CD4-positive, alpha-beta T cell treated with Interleukin-4 for 1 hour (primary cell): ENCODE data around the gene PYROXD2.

Experiments
- DNase-seq, 2 donors: peaks; one replicate each; pipeline ENCODE4 v3.0.0-alpha.2; 2020 to 2022

The PYROXD2 gene

DNA sequence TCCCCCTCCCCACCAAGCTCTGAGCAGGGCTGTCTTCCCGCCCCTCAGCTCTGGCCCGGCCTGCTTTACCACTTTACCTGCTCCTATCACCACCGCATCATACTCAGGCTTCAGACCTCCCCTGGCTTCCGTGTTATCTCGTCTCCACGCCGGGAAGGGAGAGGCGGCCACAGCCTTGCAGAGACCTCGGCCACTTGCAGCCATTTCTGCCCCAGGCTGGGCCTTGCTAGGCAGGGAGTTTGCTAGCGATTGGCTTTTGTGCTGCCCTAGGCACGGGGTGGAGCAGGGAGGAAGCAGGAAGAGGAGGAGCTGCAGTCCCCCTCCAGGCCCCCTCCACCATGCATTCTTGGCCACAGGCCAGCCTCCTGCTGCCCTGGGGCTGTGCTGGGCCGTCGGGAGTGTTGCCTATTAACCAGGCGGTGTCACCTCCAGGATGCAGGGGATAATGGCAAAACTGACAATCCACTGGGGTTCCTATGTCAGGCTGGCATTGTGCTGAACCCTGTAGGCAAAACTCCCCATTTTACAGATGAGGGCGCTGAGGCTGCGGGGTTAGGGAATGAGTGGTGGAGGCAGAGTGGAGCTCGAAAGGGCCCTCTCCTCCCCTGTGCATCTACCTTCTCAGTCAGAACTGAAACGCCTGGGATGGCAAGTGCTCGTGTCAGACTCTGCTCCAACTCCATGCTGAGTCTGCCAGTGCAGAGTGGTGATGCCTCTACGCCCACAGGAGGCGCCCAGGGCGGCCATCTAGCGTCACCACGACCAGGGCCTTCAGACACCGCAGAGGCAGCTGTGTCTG lies at the start of gene PYROXD2:
Gene PYROXD2, minus strand, starts transcription at position 251 of the 799 bp plus-strand sequence. Its CDS starts 47 bp downstream, at position 204.
- DNase-seq: peak; percentile 56 to 66

DNA sequence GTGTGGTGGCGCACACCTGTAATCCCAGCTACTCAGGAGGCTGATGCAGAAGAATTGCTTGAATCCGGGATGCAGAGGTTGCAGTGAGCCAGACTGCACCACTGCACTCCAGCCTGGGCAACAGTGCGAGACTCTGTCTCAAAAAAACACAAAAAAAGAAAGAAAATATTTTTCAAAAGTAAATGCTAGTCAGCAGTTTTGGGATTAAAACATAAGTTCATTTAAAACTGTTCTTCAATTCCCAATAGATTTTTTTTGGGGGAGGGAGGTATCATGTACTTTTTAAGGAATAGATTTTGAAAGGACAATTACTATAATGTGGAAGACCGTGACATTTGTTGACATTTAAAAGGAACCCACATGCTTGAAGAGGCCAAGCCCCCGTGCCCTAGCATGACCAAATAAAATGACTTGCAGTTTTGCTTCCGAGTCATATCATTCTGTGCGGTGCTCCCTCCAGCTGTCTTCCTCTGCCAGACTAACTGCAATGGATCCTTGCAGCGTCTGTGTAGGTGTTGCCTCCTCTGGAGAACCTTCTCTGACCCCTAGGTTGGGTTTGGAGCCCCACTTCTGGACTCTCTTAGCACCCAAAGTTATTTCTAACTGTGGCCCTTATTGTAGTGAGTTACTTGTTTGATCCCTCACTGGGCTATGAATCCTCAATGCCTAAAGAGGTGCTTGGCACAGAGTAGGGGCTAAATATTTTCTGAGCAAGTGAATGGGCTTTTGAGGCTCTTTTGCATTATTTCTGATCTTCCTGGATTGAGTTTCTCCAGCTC lies 49.2 kb upstream of the PYROXD2 start:
- no peak for DNase-seq

DNA sequence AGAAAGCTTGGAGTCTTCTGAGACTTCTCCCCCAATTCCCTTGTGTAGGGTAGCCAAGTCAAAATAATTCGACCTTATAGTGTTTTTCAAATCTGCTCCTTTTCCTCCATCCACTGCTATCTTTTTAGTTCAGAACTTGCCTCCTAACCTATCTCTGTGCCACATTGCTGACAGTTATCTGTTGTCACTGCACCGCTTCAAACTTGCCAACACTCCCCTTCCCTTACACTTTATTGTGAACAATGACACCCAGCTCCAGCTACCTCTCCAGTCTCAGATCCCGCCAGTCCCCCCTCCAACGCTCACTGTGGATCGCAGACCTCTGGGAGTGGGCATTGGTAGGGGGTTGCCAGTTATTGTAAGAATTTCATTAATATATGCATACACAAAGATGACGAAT lies 48.0 kb upstream of the PYROXD2 start:
- DNase-seq: no peak

DNA sequence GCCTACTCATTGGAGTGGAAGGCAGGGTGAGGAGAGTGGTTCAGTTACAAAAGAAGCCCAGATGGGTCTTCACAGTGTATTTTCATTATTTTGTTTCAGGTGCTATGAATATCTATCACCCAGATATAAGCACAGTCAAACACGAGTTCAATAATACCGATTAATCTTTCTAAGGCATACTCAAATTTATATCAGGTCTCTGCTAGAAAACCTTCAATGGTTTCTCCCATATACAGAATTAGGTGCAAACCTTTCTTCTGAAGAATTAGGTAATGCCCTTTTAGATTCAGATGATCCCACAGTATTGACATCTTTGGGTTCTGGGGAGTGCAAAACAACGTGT lies 46.5 kb upstream of the PYROXD2 start:
- no peak for DNase-seq

DNA sequence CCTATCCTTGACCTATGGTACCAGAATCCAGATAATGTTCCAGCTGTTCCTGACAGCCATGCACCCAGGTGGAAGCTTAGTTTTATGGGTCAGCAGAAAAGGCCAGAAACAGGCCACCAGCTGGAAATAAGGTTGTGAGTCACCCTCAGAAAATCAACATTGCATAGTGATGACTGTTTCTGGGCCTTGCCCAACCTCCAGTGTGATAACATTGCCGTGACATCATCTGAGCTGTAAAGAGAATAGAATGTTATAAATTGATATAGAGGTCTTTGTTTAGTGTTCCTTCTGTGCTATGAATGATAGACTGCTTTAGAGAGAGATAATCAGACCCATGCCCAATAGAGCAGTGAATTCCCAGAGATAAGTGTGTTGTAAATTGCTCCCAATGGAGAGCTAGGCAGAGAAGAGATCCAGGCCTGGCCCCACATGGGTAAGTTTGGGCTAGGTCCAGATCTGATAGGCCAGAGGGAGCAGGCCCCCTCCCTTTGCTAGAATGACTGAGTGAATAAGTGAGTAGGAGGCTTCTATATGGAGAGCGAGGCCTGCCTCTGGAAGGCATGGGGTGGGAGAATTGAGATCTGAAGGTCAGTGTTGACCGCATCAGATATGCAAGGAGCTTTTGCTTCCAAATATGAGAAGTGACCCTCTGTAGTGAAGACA lies 46.0 kb upstream of the PYROXD2 start:
- DNase-seq: no peak

DNA sequence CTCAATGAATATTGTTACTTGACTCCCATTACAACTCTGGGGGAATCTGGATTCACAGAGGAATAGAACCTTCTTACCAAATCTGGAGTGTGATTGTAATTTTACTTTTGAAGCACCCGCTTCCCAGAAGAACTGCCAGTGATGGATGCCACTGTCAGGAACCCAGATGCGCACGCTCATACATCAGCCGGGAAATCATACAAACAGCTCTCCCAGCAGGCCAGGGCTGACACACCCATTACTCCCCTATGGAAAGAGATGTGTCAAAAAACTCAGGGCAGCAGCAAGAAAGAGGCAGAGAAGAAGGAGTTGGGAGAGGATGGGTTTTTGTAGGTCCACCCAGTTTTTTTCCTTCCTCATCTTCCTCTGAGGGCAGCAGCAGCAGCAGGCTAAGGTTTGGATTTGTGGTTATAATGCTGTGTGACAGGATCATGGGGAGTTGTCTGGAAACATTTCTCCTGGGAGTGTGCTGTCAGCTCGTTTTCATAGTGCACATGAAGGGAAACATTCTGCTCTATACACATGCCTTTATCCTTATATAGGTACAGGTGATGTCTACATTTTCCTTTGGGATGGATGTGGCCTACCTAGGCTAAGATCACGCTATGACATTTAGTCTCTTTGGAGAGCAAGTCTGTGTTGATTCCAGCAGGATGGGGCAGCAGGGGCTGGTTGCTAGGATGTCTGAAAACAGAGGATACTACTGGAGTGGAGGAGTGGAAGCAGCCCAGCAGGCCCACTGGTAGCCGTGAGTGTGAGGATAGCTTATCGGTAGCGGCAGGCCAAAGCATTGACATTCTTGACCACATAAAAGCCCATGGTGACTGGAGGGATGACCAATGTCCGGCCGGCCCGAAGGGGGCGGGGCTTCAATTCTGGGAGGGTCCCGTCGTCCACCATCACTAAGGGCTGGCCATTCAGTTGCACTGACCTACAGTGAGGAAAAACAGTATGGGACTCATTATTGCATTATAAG lies 44.1 kb upstream of the PYROXD2 start:
- DNase-seq: no peak

DNA sequence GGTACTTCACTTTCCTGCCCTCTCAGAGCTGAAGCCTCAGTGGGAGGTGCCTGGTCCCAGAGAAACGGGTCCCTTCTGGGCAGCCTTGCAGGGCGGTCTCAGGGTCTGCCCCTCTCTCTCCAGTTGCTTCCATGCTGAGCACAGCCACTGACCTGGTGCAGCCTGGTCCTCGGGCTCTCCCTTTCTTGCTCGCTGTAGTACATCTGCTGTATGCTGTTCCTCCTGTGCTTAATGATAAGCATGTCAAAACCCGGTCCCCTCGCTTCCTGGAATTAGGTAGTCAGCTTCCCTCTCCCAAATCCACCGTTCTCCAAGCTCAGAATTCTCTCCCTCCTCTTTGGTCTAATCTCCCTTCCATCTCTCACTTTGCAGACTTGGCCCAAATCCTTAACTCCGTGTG lies 42.7 kb upstream of the PYROXD2 start:
- no peak for DNase-seq

DNA sequence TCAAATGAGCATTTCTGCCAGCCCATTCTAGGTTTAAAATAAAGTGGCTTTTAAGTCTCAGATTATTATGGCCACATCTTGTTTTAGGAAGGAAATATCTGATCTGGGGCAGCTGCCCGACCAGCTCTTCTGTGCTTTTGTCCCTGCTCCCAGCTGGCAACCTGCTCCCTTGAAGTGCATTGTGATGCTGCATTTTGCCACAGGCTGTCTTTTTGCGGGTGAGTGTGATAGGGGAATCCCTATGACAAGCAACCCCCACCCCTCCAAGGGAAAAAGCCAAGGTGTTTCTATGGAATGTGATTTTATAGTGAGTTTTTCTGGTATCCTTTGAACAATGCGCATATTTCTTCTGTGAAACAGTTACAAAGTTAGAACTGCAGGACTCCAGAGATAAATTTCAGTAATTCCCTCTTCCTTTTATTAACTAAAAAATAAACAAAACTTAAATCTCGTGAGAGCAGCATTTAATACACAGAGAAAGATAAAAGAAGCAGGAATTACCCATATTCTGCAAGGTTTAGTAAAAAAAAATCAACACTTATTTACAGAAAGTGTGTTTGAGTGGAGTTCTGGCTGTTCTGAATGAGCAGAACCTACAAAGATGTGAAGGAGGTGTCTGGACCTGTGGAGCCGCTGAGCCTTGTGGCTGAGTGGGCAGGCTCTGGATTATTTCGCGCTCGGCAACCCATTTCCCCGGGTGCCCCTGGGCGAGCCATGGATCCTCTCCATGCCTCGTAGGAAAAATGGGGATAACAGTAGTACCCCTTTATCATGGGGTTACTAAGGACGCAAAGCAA lies 41.9 kb upstream of the PYROXD2 start:
- DNase-seq: no peak

DNA sequence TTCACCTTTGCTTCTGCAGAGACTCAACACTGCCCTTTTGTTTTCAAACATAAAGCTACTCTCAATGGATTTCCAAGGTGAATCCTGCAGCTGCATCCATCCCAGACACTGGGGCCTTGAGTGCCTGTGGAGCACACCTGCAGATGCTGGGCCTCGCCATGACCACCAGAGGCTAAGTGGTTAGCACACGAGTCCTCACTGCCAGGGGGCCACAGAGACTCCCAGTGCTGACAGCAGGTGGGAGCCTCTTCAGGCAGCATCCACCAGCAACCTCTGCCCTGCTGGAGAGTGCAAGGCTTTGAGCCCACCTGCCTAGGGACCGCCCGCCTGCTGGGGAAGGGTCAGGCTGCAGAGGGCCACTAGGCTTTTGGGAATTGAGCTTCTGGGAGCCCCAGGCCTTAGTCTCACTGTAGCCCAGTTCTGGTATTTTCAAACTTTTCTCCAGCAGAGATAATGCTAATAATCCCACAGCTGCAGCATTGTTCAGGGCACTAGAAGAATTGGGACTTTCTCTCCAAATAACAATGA lies 41.1 kb upstream of the PYROXD2 start:
- no peak for DNase-seq

DNA sequence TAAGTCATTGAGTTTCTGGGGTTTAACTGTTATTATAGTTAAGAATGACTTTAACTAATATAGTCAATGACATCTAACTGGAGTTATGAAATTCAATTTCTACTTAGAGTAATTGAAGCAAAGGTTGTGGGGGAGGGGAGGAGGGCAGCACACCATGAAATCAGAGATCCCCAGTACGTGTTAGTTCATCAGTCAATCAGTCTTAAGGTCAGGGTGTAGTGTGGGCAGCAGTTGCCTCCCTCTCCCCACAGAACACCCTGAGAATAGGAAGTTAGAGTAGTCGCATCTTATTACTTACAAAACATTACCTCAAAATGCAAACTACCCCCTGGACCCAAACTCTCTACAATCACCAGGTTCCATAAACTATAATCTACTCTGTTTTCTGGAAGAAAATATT lies 38.7 kb upstream of the PYROXD2 start:
- DNase-seq: no peak

DNA sequence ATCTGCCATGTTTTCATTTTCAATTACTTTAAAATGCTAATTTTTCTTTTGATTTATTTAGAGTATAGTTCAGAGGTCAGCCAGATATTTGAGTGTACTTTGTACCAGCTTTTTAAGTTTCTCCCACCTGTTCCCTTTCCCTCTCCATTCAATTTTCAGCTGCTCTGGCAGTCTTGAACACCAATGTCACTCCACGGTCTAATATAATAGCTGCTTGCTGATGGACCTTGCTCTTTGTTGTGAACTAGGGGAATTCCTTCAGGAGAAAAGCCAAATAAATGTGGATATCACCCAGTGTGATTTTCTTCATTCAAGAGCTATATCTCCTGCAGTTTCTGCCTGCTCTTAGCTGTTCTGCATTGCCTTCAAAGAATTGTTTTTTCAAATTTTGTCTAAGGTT lies 35.6 kb upstream of the PYROXD2 start:
- DNase-seq: no peak

DNA sequence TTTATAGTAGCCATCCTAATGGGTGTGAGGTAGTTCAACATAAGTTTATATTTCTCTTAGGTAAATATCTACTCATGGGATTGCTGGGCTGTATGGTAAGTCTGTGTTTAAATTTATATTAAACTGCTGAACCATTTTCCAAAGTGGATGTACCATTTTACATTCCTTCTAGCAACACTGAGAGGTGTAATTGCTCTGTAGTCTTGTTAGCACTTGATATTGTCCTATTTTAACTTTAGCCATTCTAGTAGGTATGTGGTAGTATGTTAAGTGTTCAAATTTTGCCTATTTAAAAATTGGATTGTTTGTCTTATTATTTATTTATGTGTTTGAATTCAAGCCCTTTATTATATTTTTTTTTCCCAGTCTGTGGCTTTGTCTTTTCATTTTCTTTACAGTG lies 34.3 kb upstream of the PYROXD2 start:
- DNase-seq: no peak

DNA sequence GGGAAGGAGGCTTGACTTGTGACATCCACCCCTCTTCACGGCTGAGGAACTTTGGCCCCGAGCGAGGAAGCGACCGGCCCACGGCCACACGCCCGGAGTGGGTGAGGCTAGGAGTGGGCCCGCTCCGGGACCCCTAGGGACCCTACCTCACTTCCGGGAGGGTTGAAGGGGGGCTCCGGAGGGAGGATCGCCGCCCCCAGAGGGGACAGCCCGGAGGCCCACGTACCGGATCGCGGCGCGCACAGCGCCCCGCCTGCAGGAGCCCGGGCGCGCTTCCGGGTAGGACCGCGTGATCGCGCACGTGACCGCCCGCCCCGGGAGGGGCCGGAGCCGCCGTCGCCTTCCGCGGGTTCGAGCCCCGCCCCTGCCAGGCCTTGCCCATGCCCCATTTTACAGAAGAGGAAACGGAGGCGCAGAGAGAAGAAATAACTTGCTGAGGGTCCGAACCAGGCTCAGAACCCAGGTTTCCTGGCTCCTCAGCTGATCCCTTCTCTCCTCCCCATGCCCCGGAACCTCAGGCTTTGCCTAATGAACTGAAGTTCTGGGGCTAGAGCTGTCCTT lies 31.8 kb upstream of the PYROXD2 start, which contains the start of gene HPS1:
Gene HPS1, minus strand, starts transcription at position 275 of the 561 bp plus-strand sequence. CDS start 3,695 bp downstream, outside the sequence.
- DNase-seq: peak; percentile 76 to 84

DNA sequence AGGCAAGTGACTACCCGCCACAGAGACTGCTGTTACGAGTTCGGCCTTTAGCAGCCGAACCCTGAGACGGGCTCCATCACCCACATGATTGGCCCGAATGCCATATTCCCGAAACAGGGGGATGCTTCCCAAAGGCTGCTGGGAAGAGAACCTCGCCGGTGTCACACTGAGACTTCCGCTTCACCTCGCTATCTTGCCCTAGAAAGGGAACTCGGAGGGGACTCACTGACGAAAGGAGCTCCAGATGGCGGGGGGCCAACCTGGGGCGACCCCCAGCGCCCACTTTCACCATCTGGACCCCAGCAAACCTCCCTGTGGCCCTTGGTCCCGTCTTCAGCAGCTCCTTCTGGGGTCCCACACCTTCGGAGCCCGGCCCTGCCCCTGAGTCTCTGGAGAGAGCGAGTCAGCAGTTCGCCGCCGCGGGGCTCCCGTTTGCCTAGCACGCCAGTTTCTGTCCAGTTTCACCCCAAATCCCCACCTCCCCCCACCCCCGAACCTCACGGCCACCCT lies 31.2 kb upstream of the PYROXD2 start:
- peak; percentile 23 to 24 for DNase-seq

DNA sequence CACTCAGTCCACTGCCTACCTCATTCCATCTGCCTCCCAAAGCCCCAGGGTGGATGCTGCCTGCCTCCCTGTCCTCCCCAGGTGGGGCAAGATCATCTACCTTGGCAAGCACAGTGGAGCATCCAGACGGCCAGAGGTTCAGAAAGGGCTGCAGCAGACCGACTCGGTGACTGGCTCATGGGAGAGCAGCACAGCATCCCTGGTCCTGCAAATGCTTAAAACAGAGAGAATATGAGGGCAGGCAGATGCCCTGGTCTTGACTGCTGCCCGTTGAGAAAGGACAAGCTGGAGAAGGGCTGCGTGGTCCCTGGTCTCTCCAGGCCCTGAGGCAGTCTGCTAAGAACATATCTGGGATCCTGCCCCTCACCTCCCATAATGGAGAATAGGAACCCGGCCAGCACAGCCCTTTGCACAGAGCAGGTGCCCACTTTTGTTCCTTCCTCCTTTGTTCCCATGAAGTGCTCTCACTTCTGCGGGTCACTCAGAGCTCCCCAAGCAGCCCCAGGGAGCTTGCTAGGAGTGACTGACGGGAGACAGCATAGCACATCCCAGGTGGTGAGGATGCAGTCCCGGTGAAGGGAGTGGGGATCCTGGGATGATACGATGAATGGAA lies 30.3 kb upstream of the PYROXD2 start:
- no peak for DNase-seq

DNA sequence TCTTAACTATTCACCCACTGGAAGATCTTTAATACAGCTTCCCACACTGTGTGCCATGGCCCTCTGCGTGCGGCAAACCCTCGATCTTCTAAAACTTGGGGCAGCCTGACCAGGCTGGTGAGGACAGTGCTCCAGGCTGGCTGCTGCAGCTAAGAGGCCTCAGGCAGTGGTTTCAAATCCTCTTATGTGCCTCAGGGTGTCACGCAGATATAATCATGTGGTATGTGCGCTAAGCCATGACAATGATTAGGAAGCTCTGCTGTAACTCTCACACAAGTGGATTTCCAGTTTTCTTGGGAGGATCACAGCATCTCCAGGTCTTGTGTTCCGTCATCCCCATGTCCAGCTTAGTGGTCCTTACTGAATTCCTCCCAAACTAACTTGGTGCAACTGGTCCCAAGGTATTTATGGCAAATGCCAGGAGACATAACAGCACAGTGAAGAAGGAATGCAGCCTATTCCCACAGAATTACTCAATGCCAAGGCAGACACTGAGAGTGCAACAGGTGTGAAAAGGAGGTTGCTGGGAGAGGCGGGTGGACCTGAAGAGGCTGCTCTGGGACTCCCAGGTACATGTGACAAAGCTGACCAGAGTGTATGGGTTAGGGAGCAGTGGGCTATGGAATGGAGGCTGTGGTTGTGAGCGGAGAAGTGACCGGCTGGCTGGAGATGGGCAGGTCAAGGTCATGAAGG lies 29.5 kb upstream of the PYROXD2 start:
- no peak for DNase-seq

DNA sequence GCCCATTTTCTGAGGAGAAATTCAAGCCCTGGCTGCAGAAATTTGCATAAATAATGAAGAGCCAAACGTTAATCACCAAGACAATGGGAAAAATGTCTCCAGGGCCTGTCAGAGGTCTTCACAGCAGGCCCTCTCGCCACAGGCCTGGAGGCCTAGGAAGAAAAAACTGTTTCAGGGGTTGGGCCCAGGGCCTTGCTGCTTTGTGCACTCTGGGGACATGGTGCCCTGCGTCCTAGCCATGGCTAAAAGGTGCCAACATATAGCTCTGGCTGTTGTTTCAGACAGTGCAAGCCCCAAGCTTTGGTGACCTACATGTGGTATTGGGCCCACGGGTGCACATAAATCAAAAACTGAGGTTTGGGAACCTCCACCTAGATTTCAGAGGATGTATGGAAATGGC lies 23.7 kb upstream of the PYROXD2 start:
- DNase-seq: no peak

DNA sequence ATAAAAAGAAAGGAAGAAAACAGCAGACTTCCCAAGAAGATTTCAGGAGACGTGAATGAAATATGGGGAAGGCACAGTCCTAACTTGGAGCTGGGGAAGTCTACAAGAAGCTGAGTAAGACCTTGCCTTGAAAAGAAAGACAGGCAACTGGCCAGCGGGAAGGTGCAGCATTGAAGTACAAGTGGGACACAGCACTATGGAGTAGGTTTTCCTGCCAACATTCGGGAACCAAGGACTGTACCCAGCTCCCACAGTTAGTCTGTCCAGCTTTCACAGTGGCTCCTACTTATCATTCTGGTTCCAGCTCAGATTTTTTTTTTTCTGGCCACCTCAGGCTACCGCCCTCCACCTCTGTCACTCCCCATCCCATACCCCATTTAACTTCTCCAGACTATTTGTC lies 21.7 kb upstream of the PYROXD2 start:
- no peak for DNase-seq

DNA sequence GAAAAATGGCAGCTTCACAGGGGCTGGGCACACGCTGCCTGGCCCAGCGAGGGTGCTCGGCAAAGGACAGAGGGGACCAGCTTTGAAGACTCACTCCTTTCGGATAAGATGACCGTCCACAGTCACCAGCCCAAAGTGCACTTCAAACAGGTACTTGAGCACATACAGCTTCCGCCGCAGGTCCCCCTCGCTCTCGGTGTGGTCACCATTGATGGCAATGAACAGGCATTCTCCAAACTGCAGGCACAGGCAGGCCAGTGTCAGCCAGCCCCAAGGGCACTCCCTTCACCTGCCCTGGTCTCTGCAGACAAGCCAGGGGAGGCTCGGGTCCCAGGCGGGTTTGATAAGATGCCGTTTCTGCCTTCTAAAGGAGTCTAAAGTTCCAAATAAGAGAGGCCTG lies 20.2 kb upstream of the PYROXD2 start:
- DNase-seq: no peak
